Measurements from ENCODE around the gene LSM5. TPM values are rescaled to one million over a fixed set of nuclear protein-coding genes. Genes with fewer than 3 reads are reported as not detected.
A peak's percentile ranks its signal among the peaks of the same experiment; 100 is the strongest.

Gene LSM5
- total and polyA plus RNA-seq, 9 of the 15 experiments (the other 6 are each of a cell fraction or from before 2014, with no cell fraction given), result 36.3 to 620 (median 186) TPM

GRCh38 chr7:32539366-32539765 lies 49.2 kb upstream of the LSM5 start (continued):
- TF ChIP-seq GTF2A2 (tag; IDR thresholded peaks at IDR 0.05) (peak; percentile 89), TCF15 (CRISPR knock-in tag; IDR thresholded peaks at IDR 0.05) (no peak), DMBX1 (CRISPR knock-in tag; IDR thresholded peaks at IDR 0.05; ENCODE audit: borderline replicate concordance) (peak; percentile 88), MEIS2 (IDR thresholded peaks at IDR 0.05; ENCODE audit: partially characterized antibody) (no peak), ZNF277 (CRISPR knock-in tag; IDR thresholded peaks at IDR 0.05; ENCODE audit: borderline replicate concordance) (no peak), GABPB2 (CRISPR knock-in tag; conservative IDR thresholded peaks at IDR 0.05) (no peak), NCOA2 (IDR thresholded peaks at IDR 0.05; ENCODE audit: partially characterized antibody in 2 of 2) (no peak), ZNF140 (CRISPR knock-in tag; IDR thresholded peaks at IDR 0.05) (no peak), ZBTB40 (IDR thresholded peaks at IDR 0.05) (no peak), ZBTB40 (CRISPR knock-in tag; IDR thresholded peaks at IDR 0.05) (no peak), MED1 (CRISPR knock-in tag; IDR thresholded peaks at IDR 0.05; ENCODE audit: borderline replicate concordance) (no peak), U2AF2 (optimal IDR thresholded peaks at IDR 0.05; ENCODE audit: low read depth, low read length) (no peak), PHTF2 (CRISPR knock-in tag; IDR thresholded peaks at IDR 0.05) (no peak), HDAC2 (IDR thresholded peaks at IDR 0.05) (no peak), ZBTB1 (CRISPR knock-in tag; IDR thresholded peaks at IDR 0.05; ENCODE audit: borderline replicate concordance, low read depth) (no peak), HEY1 (CRISPR knock-in tag; IDR thresholded peaks at IDR 0.05; ENCODE audit: borderline replicate concordance) (no peak), TCF7 (IDR thresholded peaks at IDR 0.05; ENCODE audit: borderline replicate concordance) (no peak), DIDO1 (tag; IDR thresholded peaks at IDR 0.05; ENCODE audit: low read depth) (0 out of 2 replicates have a peak, but pooled peaks have one; percentile 26), POLR2B (IDR thresholded peaks at IDR 0.05; ENCODE audit: low read depth, partially characterized antibody) (no peak), PTTG1 (tag; IDR thresholded peaks at IDR 0.05; ENCODE audit: low read depth) (peak; percentile 87)

All from K562 (cell line).